HEK293 (cell line): Measurements from ENCODE around the gene GGA3.

Experiments used
- PRDM1 ChIP-seq: fragments of 450-650 bp; formaldehyde crosslinking; IDR thresholded peaks from 2 replicates; pipeline ENCODE4; 2016; ENCODE audit warnings: missing biosample characterization, missing genetic modification characterization
- ZBTB11 ChIP-seq: fragments of 450-650 bp; formaldehyde crosslinking; conservative IDR thresholded peaks from 2 replicates; pipeline ENCODE4 v1.5.1; 2016; ENCODE audit warnings: low read depth, missing biosample characterization, missing genetic modification characterization
- ZIC2 ChIP-seq: fragments of 450-650 bp; formaldehyde crosslinking; IDR thresholded peaks from 2 replicates; pipeline ENCODE4 v1.5.1; 2016; ENCODE audit warnings: missing biosample characterization, missing genetic modification characterization
- ZNF24 ChIP-seq: fragments of 450-650 bp; formaldehyde crosslinking; IDR thresholded peaks from 2 replicates; pipeline ENCODE4 v1.5.1; 2016; ENCODE audit warnings: missing biosample characterization, missing genetic modification characterization
- ZNF354C ChIP-seq: fragments of 450-650 bp; formaldehyde crosslinking; IDR thresholded peaks from 2 replicates; pipeline ENCODE4 v1.5.1; 2016; ENCODE audit warnings: missing biosample characterization, missing genetic modification characterization, low read depth, borderline replicate concordance
- ZNF571 ChIP-seq: fragments of 450-650 bp; formaldehyde crosslinking; IDR thresholded peaks from 2 replicates; pipeline ENCODE4 v1.5.0; 2017; ENCODE audit warnings: missing biosample characterization, missing genetic modification characterization
- ZNF639 ChIP-seq: fragments of 450-650 bp; formaldehyde crosslinking; IDR thresholded peaks from 2 replicates; pipeline ENCODE4 v1.5.1; 2016; ENCODE audit warnings: missing biosample characterization, missing genetic modification characterization
- TF ChIP-seq, protein P1 (sequence below): fragments of 450-650 bp; formaldehyde crosslinking; IDR thresholded peaks from 2 replicates; pipeline ENCODE4 v1.5.1; 2016; ENCODE audit warnings: missing biosample characterization, missing genetic modification characterization

GRCh38 chr17:75271233-75271954 lies 10.0 kb upstream of the GGA3 start:
- TF ChIP-seq ZNF354C (no peak), ZNF639 (no peak), ZNF571 (tag by site-specific recombination) (no peak), PRDM1 (no peak; the same call in 1 of the 2 replicates), ZBTB11 (tag by site-specific recombination) (peak; percentile 91), ZIC2 (tag by site-specific recombination) (no peak), ZNF24 (no peak)
- TF ChIP-seq, protein P1, sequence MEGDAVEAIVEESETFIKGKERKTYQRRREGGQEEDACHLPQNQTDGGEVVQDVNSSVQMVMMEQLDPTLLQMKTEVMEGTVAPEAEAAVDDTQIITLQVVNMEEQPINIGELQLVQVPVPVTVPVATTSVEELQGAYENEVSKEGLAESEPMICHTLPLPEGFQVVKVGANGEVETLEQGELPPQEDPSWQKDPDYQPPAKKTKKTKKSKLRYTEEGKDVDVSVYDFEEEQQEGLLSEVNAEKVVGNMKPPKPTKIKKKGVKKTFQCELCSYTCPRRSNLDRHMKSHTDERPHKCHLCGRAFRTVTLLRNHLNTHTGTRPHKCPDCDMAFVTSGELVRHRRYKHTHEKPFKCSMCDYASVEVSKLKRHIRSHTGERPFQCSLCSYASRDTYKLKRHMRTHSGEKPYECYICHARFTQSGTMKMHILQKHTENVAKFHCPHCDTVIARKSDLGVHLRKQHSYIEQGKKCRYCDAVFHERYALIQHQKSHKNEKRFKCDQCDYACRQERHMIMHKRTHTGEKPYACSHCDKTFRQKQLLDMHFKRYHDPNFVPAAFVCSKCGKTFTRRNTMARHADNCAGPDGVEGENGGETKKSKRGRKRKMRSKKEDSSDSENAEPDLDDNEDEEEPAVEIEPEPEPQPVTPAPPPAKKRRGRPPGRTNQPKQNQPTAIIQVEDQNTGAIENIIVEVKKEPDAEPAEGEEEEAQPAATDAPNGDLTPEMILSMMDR (tag by site-specific recombination), result peak; percentile 69
